ENCODE measurements around the gene DEFB113. TPM values are rescaled to one million over a fixed set of nuclear protein-coding genes. Genes with fewer than 3 reads are reported as not detected.

DEFB113 gene, protein sequence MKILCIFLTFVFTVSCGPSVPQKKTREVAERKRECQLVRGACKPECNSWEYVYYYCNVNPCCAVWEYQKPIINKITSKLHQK
- total RNA-seq (2014; rRNA removed; shearing (Covaris generic)), result not detected in 2 replicates
- not detected in 2 replicates for polyA plus RNA-seq (2016; fragmentation: Nextera tagmentation; extraction: Ambion mirVana)
- long read RNA-seq, result 0 reads

DNA sequence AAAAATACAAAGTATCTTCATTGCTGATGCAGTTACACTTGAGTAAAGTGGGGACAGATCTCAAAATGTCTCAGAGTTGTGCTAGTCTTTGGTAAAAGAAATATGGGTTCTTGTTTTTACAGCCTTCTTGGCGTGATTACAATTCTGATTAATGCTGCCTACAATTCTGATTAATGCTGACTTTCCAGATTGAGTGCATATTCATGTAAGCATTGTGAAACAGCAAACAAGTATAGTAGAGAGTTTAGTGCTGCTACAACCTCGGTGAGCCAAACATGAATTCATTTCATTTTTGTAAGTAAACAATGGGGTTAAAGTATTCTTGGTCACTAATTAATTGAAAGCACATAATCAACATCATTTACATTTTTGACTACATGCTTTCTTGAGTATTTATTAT lies at the start of gene DEFB113:
Gene DEFB113 (minus strand): TSS at position 21 of the 400 bp plus-strand sequence. CDS start 0 bp downstream, at position 21.
- TF ChIP-seq EZH2phosphoT487 (IDR thresholded peaks at IDR 0.05; ENCODE audit: unreplicated experiment), result no peak
- TF ChIP-seq, protein P1, sequence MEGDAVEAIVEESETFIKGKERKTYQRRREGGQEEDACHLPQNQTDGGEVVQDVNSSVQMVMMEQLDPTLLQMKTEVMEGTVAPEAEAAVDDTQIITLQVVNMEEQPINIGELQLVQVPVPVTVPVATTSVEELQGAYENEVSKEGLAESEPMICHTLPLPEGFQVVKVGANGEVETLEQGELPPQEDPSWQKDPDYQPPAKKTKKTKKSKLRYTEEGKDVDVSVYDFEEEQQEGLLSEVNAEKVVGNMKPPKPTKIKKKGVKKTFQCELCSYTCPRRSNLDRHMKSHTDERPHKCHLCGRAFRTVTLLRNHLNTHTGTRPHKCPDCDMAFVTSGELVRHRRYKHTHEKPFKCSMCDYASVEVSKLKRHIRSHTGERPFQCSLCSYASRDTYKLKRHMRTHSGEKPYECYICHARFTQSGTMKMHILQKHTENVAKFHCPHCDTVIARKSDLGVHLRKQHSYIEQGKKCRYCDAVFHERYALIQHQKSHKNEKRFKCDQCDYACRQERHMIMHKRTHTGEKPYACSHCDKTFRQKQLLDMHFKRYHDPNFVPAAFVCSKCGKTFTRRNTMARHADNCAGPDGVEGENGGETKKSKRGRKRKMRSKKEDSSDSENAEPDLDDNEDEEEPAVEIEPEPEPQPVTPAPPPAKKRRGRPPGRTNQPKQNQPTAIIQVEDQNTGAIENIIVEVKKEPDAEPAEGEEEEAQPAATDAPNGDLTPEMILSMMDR (conservative IDR thresholded peaks at IDR 0.05; ENCODE audit: low read depth in 2 of 2), result no peak
- Histone ChIP-seq H2AFZ (0 out of 2 replicates have a peak within 1 kb of the TSS, but pooled peaks have one; percentile 15), H3K9me2 (ENCODE audit: insufficient read depth) (no peaks in the 10 kb centered on the region), H3K27ac (ENCODE audit: low read depth) (no peak within 1 kb of the TSS), H3K4me3 (no peak within 1 kb of the TSS), H3F3A (replicated peaks; ENCODE audit: low read depth) (no peaks in the 10 kb centered on the region), H3K27me3 (ENCODE audit: insufficient read depth) (no peaks in the 10 kb centered on the region), H4K20me1 (replicated peaks; ENCODE audit: insufficient read depth) (no peaks in the 10 kb centered on the region), H3K4me2 (no peak within 1 kb of the TSS), H3K36me3 (ENCODE audit: insufficient read depth) (no peaks in the 10 kb centered on the region), H3K79me2 (replicated peaks; ENCODE audit: insufficient read depth) (no peaks in the 10 kb centered on the region), H3K4me1 (ENCODE audit: insufficient read depth) (peaks cover 37% of the 10 kb centered on the region)
- Mint-ChIP-seq H3K9me3 (no peaks in the 10 kb centered on the region), H3K4me1 (peaks cover 45% of the 10 kb centered on the region), H3K36me3 (ENCODE audit: low read depth) (no peaks in the 10 kb centered on the region), H3K4me3 (no peak within 1 kb of the TSS), H3K27me3 (ENCODE audit: insufficient read depth, low read depth, poor library complexity) (no peaks in the 10 kb centered on the region), H3K27ac (peak within 1 kb of the TSS; percentile 55)
- no peak for DNase-seq (ENCODE audit: low spot score)
- no peak for ATAC-seq

DNA sequence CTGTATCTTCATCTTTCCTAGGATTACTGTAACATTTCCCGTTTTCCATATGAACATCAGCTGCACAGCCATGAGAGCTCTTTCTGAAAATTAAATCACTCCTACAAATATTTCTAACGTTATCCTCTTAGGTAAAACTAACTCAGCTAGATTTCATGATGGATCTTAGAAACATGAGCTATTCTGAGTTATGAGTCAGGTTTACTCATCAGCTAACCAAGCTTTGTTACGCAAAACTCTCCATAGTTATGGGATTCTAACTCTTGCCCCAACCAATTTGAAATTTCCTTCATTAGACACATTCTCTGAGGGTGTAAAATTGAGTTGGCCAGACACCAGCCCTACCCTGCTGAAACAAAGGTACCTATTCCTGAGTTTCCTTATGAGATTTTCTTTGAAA lies 38.4 kb upstream of the DEFB113 start:
- no peaks in the 10 kb centered on the region for H3K79me2 ChIP-seq (replicated peaks; ENCODE audit: insufficient read depth)
- peaks cover 8% of the 10 kb centered on the region; the same call in 1 of the 3 replicates for H3K4me1 Mint-ChIP-seq
- no peaks in the 10 kb centered on the region for H3K27me3 Mint-ChIP-seq (ENCODE audit: insufficient read depth, low read depth, poor library complexity)
- H3K27ac ChIP-seq (ENCODE audit: low read depth), result no peak overlapping the region
- TF ChIP-seq, protein P1 (conservative IDR thresholded peaks at IDR 0.05; ENCODE audit: low read depth in 2 of 2), result no peak
- TF ChIP-seq STAT1 (IDR thresholded peaks at IDR 0.05; ENCODE audit: unreplicated experiment), result no peak
- no peak for TF ChIP-seq EZH2phosphoT487 (IDR thresholded peaks at IDR 0.05; ENCODE audit: unreplicated experiment)
- no peak for TF ChIP-seq POLR2AphosphoS5 (IDR thresholded peaks at IDR 0.05; ENCODE audit: low read depth)
- TF ChIP-seq JUNB (IDR thresholded peaks at IDR 0.05; ENCODE audit: unreplicated experiment), result no peak
- TF ChIP-seq NANOG (IDR thresholded peaks at IDR 0.05; ENCODE audit: borderline replicate concordance), result no peak
- no peak for TF ChIP-seq CREB1 (CRISPR knock-in tag; IDR thresholded peaks at IDR 0.05; ENCODE audit: low read depth)
- no peaks in the 10 kb centered on the region for H3K36me3 Mint-ChIP-seq (ENCODE audit: low read depth)
- H3K27ac Mint-ChIP-seq, result no peak overlapping the region
- no peaks in the 10 kb centered on the region for H3K9me2 ChIP-seq (ENCODE audit: insufficient read depth)
- DNase-seq (ENCODE audit: low spot score), result no peak
- no peaks in the 10 kb centered on the region for H3K36me3 ChIP-seq (ENCODE audit: insufficient read depth)
- H3K4me1 ChIP-seq (ENCODE audit: insufficient read depth), result peaks cover 5% of the 10 kb centered on the region; the same call in 1 of the 2 replicates
- H3K27me3 ChIP-seq (ENCODE audit: insufficient read depth), result no peaks in the 10 kb centered on the region
- no peak for ATAC-seq
- H3F3A ChIP-seq (replicated peaks; ENCODE audit: low read depth), result no peaks in the 10 kb centered on the region
- H3K4me2 ChIP-seq, result no peak overlapping the region
- H3K4me3 Mint-ChIP-seq, result no peak overlapping the region
- no peaks in the 10 kb centered on the region for H3K9me3 Mint-ChIP-seq
- H3K4me3 ChIP-seq, result no peak overlapping the region
- no peaks in the 10 kb centered on the region for H4K20me1 ChIP-seq (replicated peaks; ENCODE audit: insufficient read depth)
- H2AFZ ChIP-seq, result no peak overlapping the region; the same call in 1 of the 2 replicates

Measured in GM23338 (cell line).